ENCODE results near the gene LRRC53.
A peak's percentile ranks its signal among the peaks of the same experiment; 100 is the strongest.

The LRRC53 gene

GRCh38 chr1:74502432-74502831 is 10.0 kb downstream of the LRRC53 start:
- TF ChIP-seq, protein P1, sequence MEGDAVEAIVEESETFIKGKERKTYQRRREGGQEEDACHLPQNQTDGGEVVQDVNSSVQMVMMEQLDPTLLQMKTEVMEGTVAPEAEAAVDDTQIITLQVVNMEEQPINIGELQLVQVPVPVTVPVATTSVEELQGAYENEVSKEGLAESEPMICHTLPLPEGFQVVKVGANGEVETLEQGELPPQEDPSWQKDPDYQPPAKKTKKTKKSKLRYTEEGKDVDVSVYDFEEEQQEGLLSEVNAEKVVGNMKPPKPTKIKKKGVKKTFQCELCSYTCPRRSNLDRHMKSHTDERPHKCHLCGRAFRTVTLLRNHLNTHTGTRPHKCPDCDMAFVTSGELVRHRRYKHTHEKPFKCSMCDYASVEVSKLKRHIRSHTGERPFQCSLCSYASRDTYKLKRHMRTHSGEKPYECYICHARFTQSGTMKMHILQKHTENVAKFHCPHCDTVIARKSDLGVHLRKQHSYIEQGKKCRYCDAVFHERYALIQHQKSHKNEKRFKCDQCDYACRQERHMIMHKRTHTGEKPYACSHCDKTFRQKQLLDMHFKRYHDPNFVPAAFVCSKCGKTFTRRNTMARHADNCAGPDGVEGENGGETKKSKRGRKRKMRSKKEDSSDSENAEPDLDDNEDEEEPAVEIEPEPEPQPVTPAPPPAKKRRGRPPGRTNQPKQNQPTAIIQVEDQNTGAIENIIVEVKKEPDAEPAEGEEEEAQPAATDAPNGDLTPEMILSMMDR (conservative IDR thresholded peaks at IDR 0.05; ENCODE audit: low read length): no peak
- peak; percentile 54 for DNase-seq (ENCODE audit: low read depth)
- no peak overlapping the region for H3K4me3 ChIP-seq (ENCODE audit: low read length)

DNA sequence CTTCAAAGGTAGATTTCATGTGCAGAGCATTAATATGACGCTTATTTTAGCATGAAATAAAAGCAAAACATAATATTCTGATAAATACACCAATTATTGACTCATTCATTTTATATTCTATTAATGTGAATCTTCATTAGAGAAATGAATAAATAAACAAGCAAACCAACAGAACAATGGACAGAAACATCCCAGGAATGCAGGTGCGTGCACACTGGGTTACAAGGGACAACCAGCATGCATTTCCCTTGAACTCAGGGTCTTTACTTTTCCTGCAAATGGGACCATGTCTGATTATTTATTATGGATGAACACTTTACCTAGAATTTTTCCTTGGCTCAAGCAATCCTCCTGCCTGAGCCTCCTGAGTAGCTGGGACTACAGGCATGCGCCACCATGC is 13.5 kb downstream of the LRRC53 start:
- H3K4me3 ChIP-seq (ENCODE audit: low read length): no peak overlapping the region
- no peak for DNase-seq (ENCODE audit: low read depth)
- TF ChIP-seq, protein P1 (conservative IDR thresholded peaks at IDR 0.05; ENCODE audit: low read length): no peak

GRCh38 chr1:74496669-74497068 is 15.7 kb downstream of the LRRC53 start:
- no peak overlapping the region for H3K4me3 ChIP-seq (ENCODE audit: low read length)
- no peak for DNase-seq (ENCODE audit: low read depth)
- TF ChIP-seq, protein P1 (conservative IDR thresholded peaks at IDR 0.05; ENCODE audit: low read length): no peak

GRCh38 chr1:74486036-74486435 is 26.4 kb downstream of the LRRC53 start:
- no peak overlapping the region for H3K4me3 ChIP-seq (ENCODE audit: low read length)
- no peak for DNase-seq (ENCODE audit: low read depth)
- TF ChIP-seq, protein P1 (conservative IDR thresholded peaks at IDR 0.05; ENCODE audit: low read length): no peak

DNA sequence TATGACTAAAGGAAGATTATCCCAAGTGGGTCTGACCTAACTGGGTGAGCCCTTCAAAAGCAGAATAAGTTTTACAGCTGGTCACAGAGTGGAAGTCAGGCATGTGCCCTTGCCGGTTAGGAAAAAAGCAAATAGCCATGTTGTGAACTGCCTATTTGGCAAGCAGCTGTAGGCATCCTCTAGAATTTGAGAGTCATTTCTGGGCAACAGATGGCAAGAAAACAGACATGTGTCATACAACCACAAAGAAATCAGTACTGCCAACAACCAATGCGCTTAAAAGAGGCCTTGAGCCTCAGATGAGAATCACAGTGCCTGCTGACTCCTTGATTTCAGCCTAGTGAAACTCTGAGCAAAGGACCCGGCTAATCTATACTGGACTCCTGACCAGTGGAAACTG is 26.8 kb downstream of the LRRC53 start:
- TF ChIP-seq, protein P1 (conservative IDR thresholded peaks at IDR 0.05; ENCODE audit: low read length): no peak
- peak; percentile 9 for DNase-seq (ENCODE audit: low read depth)
- H3K4me3 ChIP-seq (ENCODE audit: low read length): no peak overlapping the region

DNA sequence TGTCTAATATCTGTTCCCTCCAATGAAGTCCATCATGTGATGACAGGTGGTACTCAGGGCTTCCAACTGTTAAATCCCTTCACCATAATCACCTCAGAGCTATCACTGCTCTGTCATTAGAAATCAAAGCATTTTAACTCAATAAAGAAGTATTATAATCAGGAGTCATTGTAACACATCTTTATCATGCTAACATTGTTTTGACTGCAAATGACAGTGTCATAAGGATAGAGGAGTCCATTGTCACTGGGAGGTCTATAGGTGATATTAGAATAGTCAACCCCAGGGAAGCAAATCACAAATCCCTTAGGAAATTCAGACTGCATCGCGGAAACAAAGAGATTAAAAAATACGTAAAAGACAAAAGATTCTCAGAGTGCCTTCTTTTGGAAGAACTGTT is 30.8 kb downstream of the LRRC53 start:
- no peak overlapping the region for H3K4me3 ChIP-seq (ENCODE audit: low read length)
- TF ChIP-seq, protein P1 (conservative IDR thresholded peaks at IDR 0.05; ENCODE audit: low read length): no peak
- DNase-seq (ENCODE audit: low read depth): no peak

- no peak overlapping the region for H3K4me3 ChIP-seq (ENCODE audit: low read length)
- DNase-seq (ENCODE audit: low read depth): no peak
- TF ChIP-seq, protein P1 (conservative IDR thresholded peaks at IDR 0.05; ENCODE audit: low read length): no peak
Measured at GRCh38 chr1:74480068-74480467, 32.3 kb downstream of the LRRC53 start.
